Activated CD4-positive, CD25-positive, alpha-beta regulatory T cell treated with anti-CD3 and anti-CD28 coated beads, Interleukin-2, amount 50 U/mL, for 16 hours (primary cell): ENCODE measurements around the gene PLSCR4.
"Not testable (repeated sequence)": the region's sequence is repeated elsewhere in the genome, so short reads cannot be mapped to it uniquely, and the experiment has no call there.

Experiments
- DNase-seq: peaks from one replicate; pipeline ENCODE4 v3.0.0-alpha.2; 2020; ENCODE audit warnings: low read depth, low spot score

Gene PLSCR4

GRCh38 chr3:146247911-146248310 lies 3.0 kb downstream of the PLSCR4 start:
- DNase-seq = no peak

GRCh38 chr3:146246526-146246925 lies 4.4 kb downstream of the PLSCR4 start:
- no peak for DNase-seq

- DNase-seq = no peak
These were observed 7.3 kb downstream of the PLSCR4 start for GRCh38 chr3:146243559-146243958.

GRCh38 chr3:146241523-146242240 lies 9.2 kb downstream of the PLSCR4 start:
- no peak for DNase-seq

GRCh38 chr3:146233487-146233886 lies 17.4 kb downstream of the PLSCR4 start:
- DNase-seq = no peak

- no peak for DNase-seq
These were observed 23.4 kb downstream of the PLSCR4 start for GRCh38 chr3:146227486-146227885.

- no peak for DNase-seq
These were observed 24.0 kb downstream of the PLSCR4 start for GRCh38 chr3:146226881-146227280.

GRCh38 chr3:146225458-146225857 lies 25.4 kb downstream of the PLSCR4 start:
- DNase-seq = not testable (repeated sequence)

GRCh38 chr3:146223401-146224373 lies 27.2 kb downstream of the PLSCR4 start:
- DNase-seq = no peak

- no peak for DNase-seq
These were observed 28.5 kb downstream of the PLSCR4 start for GRCh38 chr3:146222204-146223046.

GRCh38 chr3:146221276-146221675 lies 29.6 kb downstream of the PLSCR4 start:
- no peak for DNase-seq

GRCh38 chr3:146218880-146219866 lies 31.7 kb downstream of the PLSCR4 start:
- no peak for DNase-seq

- no peak for DNase-seq
These were observed 33.6 kb downstream of the PLSCR4 start for GRCh38 chr3:146217324-146217723.

GRCh38 chr3:146214493-146214892 lies 36.4 kb downstream of the PLSCR4 start:
- DNase-seq = no peak

GRCh38 chr3:146209371-146209770 lies 41.5 kb downstream of the PLSCR4 start:
- no peak for DNase-seq

- DNase-seq = no peak
These were observed 47.1 kb downstream of the PLSCR4 start for GRCh38 chr3:146203776-146204175.

GRCh38 chr3:146200461-146201220 lies 50.3 kb downstream of the PLSCR4 start:
- no peak for DNase-seq

- DNase-seq = no peak
These were observed 51.1 kb downstream of the PLSCR4 start for GRCh38 chr3:146199762-146200161.

GRCh38 chr3:146196789-146197188 lies 54.1 kb downstream of the PLSCR4 start:
- no peak for DNase-seq

GRCh38 chr3:146195605-146196004 lies 55.3 kb downstream of the PLSCR4 start:
- DNase-seq = no peak
